ENCODE measurements around the gene ACYP1.

ACYP1 gene

GRCh38 chr14:75048101-75048500 is 15.7 kb downstream of the ACYP1 start:
- H3K4me3 ChIP-seq (ENCODE audit: low read depth, low read length): no peak overlapping the region
- peaks cover 5% of the 10 kb centered on the region for H3K79me2 ChIP-seq (ENCODE audit: control insufficient read depth, insufficient read depth, low read length, poor library complexity)
- H3K14ac ChIP-seq (ENCODE audit: low read length): no peak overlapping the region
- no peak overlapping the region for H4K8ac ChIP-seq (ENCODE audit: low read depth, low read length)
- no peak overlapping the region for H2AK5ac ChIP-seq (ENCODE audit: low read length)
- peaks cover 0 to 3% of the 10 kb centered on the region in 2 experiments for H3K4me1 ChIP-seq (ENCODE audit: control insufficient read depth in 1 of 2, insufficient read depth in 2 of 2, low read length in 2 of 2)
- peaks cover 0 to 2% of the 10 kb centered on the region in 2 experiments for H3K36me3 ChIP-seq (ENCODE audit: control insufficient read depth in 1 of 2, insufficient read depth in 2 of 2, low read length in 2 of 2)
- no peak overlapping the region for H2BK12ac ChIP-seq (ENCODE audit: low read length)
- no peak overlapping the region for H2BK120ac ChIP-seq (ENCODE audit: insufficient read depth, low read length, poor library complexity)
- H3K4me2 ChIP-seq (ENCODE audit: low read length): no peak overlapping the region
- H4K12ac ChIP-seq (ENCODE audit: low read depth, low read length): no peak overlapping the region
- H2AFZ ChIP-seq (ENCODE audit: insufficient read depth, low read length, poor library complexity): no peak overlapping the region
- no peaks in the 10 kb centered on the region for H3K27me3 ChIP-seq (ENCODE audit: insufficient read depth, low read length)
- no peak overlapping the region for H3K9ac ChIP-seq (ENCODE audit: low read length)
- WGBS (ENCODE audit: extremely low coverage, insufficient coverage, insufficient read length): no CpG with 5 or more reads among the region's 2 CpGs
- H3K23ac ChIP-seq (ENCODE audit: low read length): no peak overlapping the region
- peaks cover 6% of the 10 kb centered on the region for H3K79me1 ChIP-seq (ENCODE audit: low read length)
- DNase-seq: no peak
- H3K4ac ChIP-seq (ENCODE audit: low read depth, low read length): no peak overlapping the region
- no peak overlapping the region for H3K18ac ChIP-seq (ENCODE audit: low read length)
- H2BK5ac ChIP-seq (ENCODE audit: low read depth, low read length, poor library complexity): no peak overlapping the region
- H4K91ac ChIP-seq (ENCODE audit: low read depth, low read length): no peak overlapping the region
- no peak overlapping the region for H3K27ac ChIP-seq (ENCODE audit: low read depth, low read length)
- no peaks in the 10 kb centered on the region for H3K9me3 ChIP-seq (ENCODE audit: insufficient read depth, low read depth, low read length)

- no CpG with 5 or more reads among the region's 4 CpGs for WGBS (ENCODE audit: extremely low coverage, insufficient coverage, insufficient read length)
- H3K23ac ChIP-seq (ENCODE audit: low read length): no peak overlapping the region
- H2AK5ac ChIP-seq (ENCODE audit: low read length): no peak overlapping the region
- H3K79me2 ChIP-seq (ENCODE audit: control insufficient read depth, insufficient read depth, low read length, poor library complexity): peaks cover 5% of the 10 kb centered on the region
- H2BK120ac ChIP-seq (ENCODE audit: insufficient read depth, low read length, poor library complexity): no peak overlapping the region
- no peak overlapping the region for H2AFZ ChIP-seq (ENCODE audit: insufficient read depth, low read length, poor library complexity)
- no peak overlapping the region for H2BK12ac ChIP-seq (ENCODE audit: low read length)
- H2BK5ac ChIP-seq (ENCODE audit: low read depth, low read length, poor library complexity): no peak overlapping the region
- no peaks in the 10 kb centered on the region for H3K27me3 ChIP-seq (ENCODE audit: insufficient read depth, low read length)
- H3K79me1 ChIP-seq (ENCODE audit: low read length): peaks cover 6% of the 10 kb centered on the region
- H3K4me1 ChIP-seq (ENCODE audit: control insufficient read depth in 1 of 2, insufficient read depth in 2 of 2, low read length in 2 of 2): peaks cover 0 to 3% of the 10 kb centered on the region in 2 experiments
- peaks cover 0 to 2% of the 10 kb centered on the region in 2 experiments for H3K36me3 ChIP-seq (ENCODE audit: control insufficient read depth in 1 of 2, insufficient read depth in 2 of 2, low read length in 2 of 2)
- no peak overlapping the region for H3K9ac ChIP-seq (ENCODE audit: low read length)
- H3K18ac ChIP-seq (ENCODE audit: low read length): no peak overlapping the region
- no peak overlapping the region for H4K12ac ChIP-seq (ENCODE audit: low read depth, low read length)
- peak in 1 of 2 donors; percentile 68 for DNase-seq
- H3K9me3 ChIP-seq (ENCODE audit: insufficient read depth, low read depth, low read length): no peaks in the 10 kb centered on the region
- no peak overlapping the region for H4K8ac ChIP-seq (ENCODE audit: low read depth, low read length)
- no peak overlapping the region for H3K14ac ChIP-seq (ENCODE audit: low read length)
- H3K4me2 ChIP-seq (ENCODE audit: low read length): no peak overlapping the region
- no peak overlapping the region for H3K27ac ChIP-seq (ENCODE audit: low read depth, low read length)
- no peak overlapping the region for H3K4me3 ChIP-seq (ENCODE audit: low read depth, low read length)
- H4K91ac ChIP-seq (ENCODE audit: low read depth, low read length): no peak overlapping the region
- H3K4ac ChIP-seq (ENCODE audit: low read depth, low read length): no peak overlapping the region
Measured at GRCh38 chr14:75047506-75047905, 16.3 kb downstream of the ACYP1 start.

GRCh38 chr14:75046899-75047298 is 16.9 kb downstream of the ACYP1 start:
- Histone ChIP-seq H3K9me3 (ENCODE audit: insufficient read depth, low read depth, low read length) (no peaks in the 10 kb centered on the region), H3K4me1 (ENCODE audit: control insufficient read depth in 1 of 2, insufficient read depth in 2 of 2, low read length in 2 of 2) (peaks cover 2 to 3% of the 10 kb centered on the region in 2 experiments), H3K27me3 (ENCODE audit: insufficient read depth, low read length) (no peaks in the 10 kb centered on the region), H3K4me2 (ENCODE audit: low read length) (no peak overlapping the region), H3K27ac (ENCODE audit: low read depth, low read length) (no peak overlapping the region), H3K4ac (ENCODE audit: low read depth, low read length) (no peak overlapping the region), H3K14ac (ENCODE audit: low read length) (no peak overlapping the region), H2AK5ac (ENCODE audit: low read length) (no peak overlapping the region), H3K4me3 (ENCODE audit: low read depth, low read length) (no peak overlapping the region), H2AFZ (ENCODE audit: insufficient read depth, low read length, poor library complexity) (no peak overlapping the region), H2BK5ac (ENCODE audit: low read depth, low read length, poor library complexity) (no peak overlapping the region), H4K91ac (ENCODE audit: low read depth, low read length) (no peak overlapping the region), H3K79me1 (ENCODE audit: low read length) (peaks cover 6% of the 10 kb centered on the region), H3K18ac (ENCODE audit: low read length) (no peak overlapping the region), H3K9ac (ENCODE audit: low read length) (no peak overlapping the region), H2BK12ac (ENCODE audit: low read length) (no peak overlapping the region), H3K23ac (ENCODE audit: low read length) (no peak overlapping the region), H2BK120ac (ENCODE audit: insufficient read depth, low read length, poor library complexity) (no peak overlapping the region), H3K79me2 (ENCODE audit: control insufficient read depth, insufficient read depth, low read length, poor library complexity) (peaks cover 5% of the 10 kb centered on the region), H3K36me3 (ENCODE audit: control insufficient read depth in 1 of 2, insufficient read depth in 2 of 2, low read length in 2 of 2) (peaks cover 0 to 2% of the 10 kb centered on the region in 2 experiments), H4K8ac (ENCODE audit: low read depth, low read length) (no peak overlapping the region), H4K12ac (ENCODE audit: low read depth, low read length) (no peak overlapping the region)
- peak in 1 of 2 donors; percentile 9 for DNase-seq
- no CpG with 5 or more reads among the region's 3 CpGs for WGBS (ENCODE audit: extremely low coverage, insufficient coverage, insufficient read length)

- Histone ChIP-seq H4K91ac (ENCODE audit: low read depth, low read length) (no peak overlapping the region), H4K12ac (ENCODE audit: low read depth, low read length) (no peak overlapping the region), H3K9ac (ENCODE audit: low read length) (no peak overlapping the region), H3K4me1 (ENCODE audit: control insufficient read depth in 1 of 2, insufficient read depth in 2 of 2, low read length in 2 of 2) (peaks cover 3 to 6% of the 10 kb centered on the region in 2 experiments), H3K23ac (ENCODE audit: low read length) (no peak overlapping the region), H3K79me1 (ENCODE audit: low read length) (peaks cover 6% of the 10 kb centered on the region), H3K27me3 (ENCODE audit: insufficient read depth, low read length) (no peaks in the 10 kb centered on the region), H2BK12ac (ENCODE audit: low read length) (no peak overlapping the region), H4K8ac (ENCODE audit: low read depth, low read length) (no peak overlapping the region), H3K4ac (ENCODE audit: low read depth, low read length) (no peak overlapping the region), H3K27ac (ENCODE audit: low read depth, low read length) (no peak overlapping the region), H3K36me3 (ENCODE audit: control insufficient read depth in 1 of 2, insufficient read depth in 2 of 2, low read length in 2 of 2) (peaks cover 0 to 2% of the 10 kb centered on the region in 2 experiments), H2BK5ac (ENCODE audit: low read depth, low read length, poor library complexity) (no peak overlapping the region), H3K4me2 (ENCODE audit: low read length) (no peak overlapping the region), H3K79me2 (ENCODE audit: control insufficient read depth, insufficient read depth, low read length, poor library complexity) (peaks cover 5% of the 10 kb centered on the region), H3K9me3 (ENCODE audit: insufficient read depth, low read depth, low read length) (no peaks in the 10 kb centered on the region), H3K18ac (ENCODE audit: low read length) (no peak overlapping the region), H2AFZ (ENCODE audit: insufficient read depth, low read length, poor library complexity) (no peak overlapping the region), H3K4me3 (ENCODE audit: low read depth, low read length) (no peak overlapping the region), H2AK5ac (ENCODE audit: low read length) (no peak overlapping the region), H2BK120ac (ENCODE audit: insufficient read depth, low read length, poor library complexity) (no peak overlapping the region), H3K14ac (ENCODE audit: low read length) (no peak overlapping the region)
- no CpG with 5 or more reads among the region's 5 CpGs for WGBS (ENCODE audit: extremely low coverage, insufficient coverage, insufficient read length)
- peak; percentile 37 to 76 for DNase-seq
Measured at GRCh38 chr14:75046275-75046674, 17.5 kb downstream of the ACYP1 start.

Measured in trophoblast cell (in vitro differentiated cells and primary cell).